Epithelial cell of prostate (primary cell): Measurements from ENCODE around the gene CEPT1.
A peak's percentile ranks its signal among the peaks of the same experiment; 100 is the strongest.

Experiments
- DNase-seq: peaks from one replicate; pipeline ENCODE4 v3.0.0-alpha.2; 2011; ENCODE audit warnings: low read depth, low spot score
- H3K27ac ChIP-seq: fragments of 450-650 bp; 2 replicates; pipeline ENCODE4 v1.5.1; 2017; ENCODE audit warnings: mild to moderate bottlenecking

The CEPT1 gene

GRCh38 chr1:111225091-111225490 lies 85.1 kb downstream of the CEPT1 start:
- DNase-seq = no peak
- no peak overlapping the region for H3K27ac ChIP-seq

- no peak for DNase-seq
Measured at GRCh38 chr1:111225717-111226400, 85.8 kb downstream of the CEPT1 start.

GRCh38 chr1:111227434-111227833 lies 87.4 kb downstream of the CEPT1 start, which contains the start of gene CHI3L2:
TSS of gene CHI3L2 (plus strand) at chr1:111227713. CDS start at chr1:111227730, 17 bp downstream.
- DNase-seq = no peak

More at GRCh38 chr1:111225717-111226400, 85.8 kb downstream of the CEPT1 start:
- H3K27ac ChIP-seq = no peak overlapping the region

GRCh38 chr1:111227851-111228747 lies 88.1 kb downstream of the CEPT1 start:
- DNase-seq = peak; percentile 50
- H3K27ac ChIP-seq = peak overlapping the region; percentile 2

More at GRCh38 chr1:111227434-111227833, 87.4 kb downstream of the CEPT1 start, which contains the start of gene CHI3L2:
- peak within 1 kb of the TSS; percentile 2 for H3K27ac ChIP-seq

GRCh38 chr1:111228748-111229126 lies 88.7 kb downstream of the CEPT1 start:
- H3K27ac ChIP-seq = peak overlapping the region; percentile 2
- DNase-seq = no peak

GRCh38 chr1:111232134-111232533 lies 92.1 kb downstream of the CEPT1 start:
- DNase-seq = no peak
- no peak overlapping the region for H3K27ac ChIP-seq

GRCh38 chr1:111234258-111234657 lies 94.2 kb downstream of the CEPT1 start:
- peak overlapping the region; percentile 26 for H3K27ac ChIP-seq
- no peak for DNase-seq
